Activated naive CD8-positive, alpha-beta T cell treated with anti-CD3 and anti-CD28 coated beads, Interleukin-2, amount 50 U/mL, for 16 hours (primary cell): Measurements from ENCODE around the gene RPH3AL.

Source experiments
- DNase-seq: peaks from one replicate; pipeline ENCODE4 v3.0.0-alpha.2; 2020; ENCODE audit warnings: low read depth, low spot score

RPH3AL gene

DNA sequence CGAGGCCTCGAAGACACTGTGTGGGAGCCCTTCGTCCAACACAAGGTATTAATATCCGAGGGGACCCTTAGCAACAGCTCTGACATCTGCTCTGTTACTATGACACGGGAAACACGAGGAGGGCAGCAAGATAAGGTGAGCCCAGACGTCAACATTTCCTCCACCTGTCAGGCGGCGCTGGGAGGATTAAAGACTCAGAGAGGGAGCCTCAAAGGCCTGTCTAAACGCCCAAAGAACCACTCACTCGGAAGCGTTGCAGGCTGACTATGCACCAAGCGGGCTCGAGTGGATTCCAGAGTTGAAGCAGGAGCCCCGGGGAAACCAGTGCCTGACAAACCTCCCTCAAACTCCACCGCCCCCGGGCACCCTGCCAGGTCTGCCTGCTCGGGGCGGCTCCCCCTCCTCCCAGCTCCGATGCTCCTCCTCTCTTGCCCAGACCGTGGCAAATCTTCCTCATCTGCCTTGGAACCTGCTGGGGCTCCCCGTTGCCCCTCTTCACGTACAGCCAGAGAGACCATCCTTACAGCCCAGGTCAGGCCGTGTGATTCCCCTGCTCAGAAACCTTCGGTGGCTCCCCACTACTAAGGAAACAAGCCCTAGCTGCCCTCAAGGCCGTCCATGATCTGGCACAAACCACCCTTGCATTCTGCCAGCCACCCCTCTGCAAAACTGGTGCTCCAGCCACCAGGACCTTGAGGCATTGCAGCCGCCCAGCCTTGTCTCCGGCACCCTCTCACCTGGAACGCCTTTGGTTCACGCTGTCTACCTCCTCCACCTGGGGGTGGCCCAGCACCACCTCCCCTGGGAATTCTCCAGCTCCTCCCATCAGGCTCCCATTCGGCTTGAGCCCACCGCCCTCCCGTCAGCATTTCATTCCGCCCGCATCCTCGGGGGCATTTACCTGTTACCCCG lies 16.2 kb downstream of the RPH3AL start:
- DNase-seq: no peak

DNA sequence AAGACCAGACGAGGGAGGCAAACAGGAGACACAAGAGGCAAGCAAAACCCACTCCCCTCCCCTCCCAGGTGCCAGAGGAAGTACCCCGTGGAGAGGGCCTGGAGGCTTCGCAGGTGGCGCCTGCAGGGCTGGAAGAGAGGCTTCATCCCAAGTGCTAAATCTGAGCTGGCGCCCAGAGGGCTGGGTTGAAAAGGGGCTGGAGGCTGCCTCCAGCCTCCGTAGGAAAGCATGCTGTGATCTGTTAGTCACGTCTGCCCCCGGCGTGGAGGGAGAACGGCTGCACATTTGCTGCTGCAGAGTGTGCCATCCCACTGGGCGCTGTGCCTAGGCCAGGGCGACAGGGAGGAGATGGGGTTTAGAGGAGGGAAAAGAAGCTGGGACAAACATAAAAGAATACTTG lies 16.9 kb downstream of the RPH3AL start:
- no peak for DNase-seq

DNA sequence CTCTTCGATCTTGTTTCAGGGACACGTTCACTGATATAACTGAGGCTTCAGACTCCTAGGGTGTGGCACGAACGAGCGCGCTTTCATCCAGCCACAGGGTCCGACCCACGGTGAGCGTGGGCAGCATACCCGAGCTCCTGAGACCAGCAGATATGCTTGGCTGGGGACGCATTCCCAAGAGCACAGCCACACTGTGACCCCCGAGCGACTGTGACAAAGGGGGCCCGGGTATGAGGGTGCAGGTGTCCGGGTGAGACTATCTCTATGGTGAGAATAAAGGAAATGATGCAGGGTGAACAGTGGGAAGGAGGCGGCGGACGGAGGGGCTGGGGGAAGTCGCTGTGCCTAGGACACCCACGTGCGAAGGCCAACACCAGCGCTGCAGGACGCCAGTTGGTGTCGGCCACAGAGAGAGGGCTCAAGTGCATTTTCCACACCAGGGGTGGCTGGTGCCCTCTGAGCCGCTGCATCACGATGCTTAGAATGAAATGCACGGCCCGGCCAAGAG lies 17.6 kb downstream of the RPH3AL start:
- DNase-seq: no peak

DNA sequence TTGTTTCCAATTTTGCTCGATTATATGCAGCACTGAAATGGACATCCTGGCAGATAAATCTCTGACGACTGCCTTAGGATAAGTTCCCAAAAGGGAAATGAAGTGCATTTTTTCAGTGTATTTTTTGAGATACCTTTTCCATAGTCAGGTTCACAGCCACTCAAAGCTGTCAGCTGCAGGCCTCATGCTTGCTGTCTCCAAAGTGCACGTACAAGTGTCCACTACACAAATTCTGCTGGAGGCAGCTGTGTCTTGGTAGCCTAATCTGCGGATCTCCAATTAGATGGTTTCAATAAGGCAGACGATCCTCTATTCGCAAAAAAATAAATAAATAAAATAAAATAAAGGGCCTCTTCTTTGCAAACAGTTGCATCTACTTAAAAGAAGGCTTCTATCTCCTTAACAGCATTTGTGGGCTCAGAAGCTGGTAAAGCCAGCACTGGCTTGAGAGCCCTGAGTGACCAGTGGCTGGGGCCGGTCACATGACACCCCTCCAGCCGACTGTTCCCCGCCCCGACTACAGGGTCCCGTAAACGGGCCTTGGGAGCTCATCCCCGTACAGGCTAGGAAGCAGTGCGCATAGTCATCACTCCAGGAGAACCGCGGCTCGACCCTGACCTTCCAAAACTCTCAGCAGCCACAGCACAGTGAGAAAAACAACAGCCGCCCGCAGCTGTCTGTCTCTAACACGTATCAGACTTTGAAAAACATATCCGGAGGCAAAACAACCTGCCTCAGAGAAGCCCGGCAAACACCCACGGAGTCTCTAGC lies 18.8 kb downstream of the RPH3AL start:
- no peak for DNase-seq

DNA sequence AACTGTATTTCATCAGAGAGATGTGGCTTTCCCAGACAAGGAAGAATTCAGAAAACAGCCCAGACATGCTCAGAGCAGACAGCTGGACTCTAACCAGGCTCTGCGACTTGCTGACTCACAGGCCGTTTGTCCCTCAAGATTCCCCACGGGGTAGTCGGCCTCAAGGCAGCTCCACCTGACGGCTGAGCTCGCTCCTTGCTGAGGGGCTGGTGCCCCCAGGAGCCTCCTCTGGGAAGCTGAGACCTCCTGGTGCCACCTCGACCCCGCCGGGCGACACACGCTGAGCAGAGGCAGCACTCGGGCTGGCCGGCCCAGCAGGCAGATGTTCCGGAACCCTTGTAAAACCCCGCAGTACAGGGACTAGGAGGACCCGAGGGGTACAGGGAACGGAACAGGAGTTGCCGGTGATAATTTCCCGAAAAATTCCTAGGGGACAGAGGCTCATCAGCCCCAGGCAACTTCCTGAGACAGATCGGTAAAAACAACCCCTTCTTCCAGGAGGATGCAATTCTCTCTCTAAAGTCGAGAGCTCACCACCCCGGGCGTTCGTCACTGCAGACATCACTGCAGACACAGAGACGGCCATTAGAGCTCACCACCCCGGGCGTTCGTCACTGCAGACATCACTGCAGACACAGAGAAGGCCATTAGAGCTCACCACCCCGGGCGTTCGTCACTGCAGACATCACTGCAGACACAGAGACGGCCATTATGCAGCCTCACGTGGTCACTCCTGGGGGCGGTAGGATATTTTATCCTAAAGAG lies 19.9 kb downstream of the RPH3AL start:
- DNase-seq: no peak

DNA sequence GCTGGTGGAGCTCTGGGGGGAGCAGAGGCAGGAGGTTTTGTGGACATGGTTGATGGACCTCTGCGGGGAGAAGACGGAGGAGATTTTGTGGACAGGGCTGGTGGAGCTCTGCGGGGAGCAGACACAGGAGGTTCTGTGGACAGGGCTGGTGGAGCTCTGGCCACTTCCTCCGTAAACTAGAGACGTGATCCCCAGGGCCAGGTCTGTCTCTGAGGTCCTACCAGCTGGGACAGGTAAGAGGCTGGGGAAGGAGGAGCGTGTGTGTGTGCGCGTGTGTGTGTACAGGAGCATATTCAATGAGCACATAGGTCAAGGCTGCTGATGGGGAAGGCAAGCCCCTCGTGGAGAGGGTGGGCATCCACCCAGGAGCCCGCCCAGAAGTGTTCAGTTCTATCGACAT lies 20.6 kb downstream of the RPH3AL start:
- no peak for DNase-seq

DNA sequence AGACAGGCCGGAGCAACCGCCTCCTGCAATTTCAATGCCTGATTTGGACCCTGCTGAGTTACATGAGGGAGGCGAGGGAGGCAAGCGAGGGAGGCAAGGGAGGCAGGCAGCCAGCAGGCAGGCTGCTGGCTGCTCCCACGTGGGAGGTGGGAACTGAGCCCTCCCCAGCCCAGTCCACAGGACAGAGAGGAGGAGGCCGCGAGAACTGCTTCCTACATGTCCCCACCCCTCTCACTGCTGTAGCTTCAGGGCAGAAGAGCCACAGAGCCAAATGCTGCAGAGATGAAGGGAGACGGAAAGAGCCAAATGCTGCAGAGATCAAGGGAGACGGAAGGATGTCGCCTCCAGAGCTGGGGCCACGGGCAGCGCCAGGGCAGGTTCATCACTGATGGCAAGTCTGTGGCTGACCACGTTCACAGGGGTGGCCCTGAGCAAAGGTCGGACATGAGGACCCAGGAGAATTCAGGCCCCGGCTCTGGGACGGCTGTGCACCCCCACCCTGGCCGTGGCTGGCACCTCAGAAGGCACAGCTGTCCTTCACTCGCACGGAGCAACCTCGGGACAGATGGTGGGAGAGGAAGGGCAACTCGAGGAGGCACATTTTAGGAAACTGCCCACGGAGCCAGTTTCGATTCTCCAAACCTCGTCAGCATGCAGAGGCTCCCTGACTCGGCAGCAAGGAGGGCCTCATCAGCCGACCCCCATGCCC lies 21.5 kb downstream of the RPH3AL start:
- DNase-seq: no peak

DNA sequence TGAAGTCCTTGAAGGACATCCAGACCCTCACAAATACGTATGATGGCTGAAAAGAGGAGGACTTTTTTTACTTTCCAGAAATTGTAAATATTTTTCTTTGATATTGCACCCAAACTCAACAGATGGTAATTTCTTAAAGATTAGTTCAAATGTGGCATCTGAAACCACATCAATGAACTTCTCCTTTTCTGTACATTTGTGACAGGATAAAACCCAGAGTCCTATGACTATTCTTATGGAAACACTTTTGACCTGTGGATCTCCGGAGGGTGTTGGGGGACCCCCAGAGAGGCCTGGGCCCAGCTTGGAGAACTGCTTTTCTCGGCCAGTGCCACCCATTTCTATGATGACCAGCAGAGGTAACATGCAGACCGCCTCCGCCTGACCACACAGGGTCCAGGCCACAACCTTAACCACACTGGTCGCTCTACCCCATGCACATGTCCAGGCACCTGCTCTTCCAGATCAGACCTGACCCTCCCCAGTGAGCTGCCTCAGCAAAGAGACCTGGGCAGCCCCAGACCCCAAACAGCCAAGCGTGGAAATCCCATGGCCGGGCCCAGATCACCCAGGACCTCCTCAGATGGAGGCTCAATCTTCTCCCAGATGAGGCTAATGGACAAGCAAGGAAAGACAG lies 22.7 kb downstream of the RPH3AL start:
- no peak for DNase-seq

DNA sequence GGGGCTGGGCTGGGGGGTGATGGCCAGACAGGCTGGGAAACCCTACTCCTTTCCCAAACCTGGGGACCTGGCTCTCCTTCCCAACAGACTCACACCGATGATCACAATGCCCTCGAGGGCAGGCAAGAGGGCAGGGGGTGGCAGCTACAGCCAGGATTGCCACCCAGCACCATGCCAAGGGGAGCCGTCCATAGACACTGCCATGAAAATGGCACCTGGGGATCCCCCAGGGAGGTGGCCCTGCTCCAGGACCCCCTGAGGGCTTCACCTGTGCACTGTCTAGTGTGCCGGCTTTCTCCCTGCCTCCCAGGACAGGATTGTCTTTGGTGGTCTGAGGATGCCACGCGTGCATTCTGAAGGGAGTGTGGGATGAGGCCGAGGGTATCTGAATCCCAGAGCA lies 24.6 kb downstream of the RPH3AL start:
- no peak for DNase-seq

DNA sequence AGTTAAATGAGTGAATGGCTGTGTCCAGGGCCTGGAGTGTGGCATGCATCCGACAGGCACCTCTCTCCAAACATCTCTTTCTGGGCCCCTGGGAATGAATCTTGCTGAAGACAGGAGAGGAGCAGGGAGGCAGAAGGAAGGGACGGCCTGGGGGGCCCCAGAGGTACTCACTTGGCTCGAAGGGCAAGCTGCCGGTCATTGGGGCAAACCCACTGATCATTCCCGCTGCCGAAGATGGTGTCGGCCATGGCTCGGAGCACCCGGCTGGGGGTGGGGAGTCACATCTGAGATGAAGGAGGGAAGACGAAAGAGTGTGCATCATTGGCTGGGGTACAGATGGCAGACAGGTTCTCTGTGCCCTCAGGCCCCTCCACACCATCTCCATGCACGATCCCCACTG lies 25.3 kb downstream of the RPH3AL start:
- DNase-seq: no peak

DNA sequence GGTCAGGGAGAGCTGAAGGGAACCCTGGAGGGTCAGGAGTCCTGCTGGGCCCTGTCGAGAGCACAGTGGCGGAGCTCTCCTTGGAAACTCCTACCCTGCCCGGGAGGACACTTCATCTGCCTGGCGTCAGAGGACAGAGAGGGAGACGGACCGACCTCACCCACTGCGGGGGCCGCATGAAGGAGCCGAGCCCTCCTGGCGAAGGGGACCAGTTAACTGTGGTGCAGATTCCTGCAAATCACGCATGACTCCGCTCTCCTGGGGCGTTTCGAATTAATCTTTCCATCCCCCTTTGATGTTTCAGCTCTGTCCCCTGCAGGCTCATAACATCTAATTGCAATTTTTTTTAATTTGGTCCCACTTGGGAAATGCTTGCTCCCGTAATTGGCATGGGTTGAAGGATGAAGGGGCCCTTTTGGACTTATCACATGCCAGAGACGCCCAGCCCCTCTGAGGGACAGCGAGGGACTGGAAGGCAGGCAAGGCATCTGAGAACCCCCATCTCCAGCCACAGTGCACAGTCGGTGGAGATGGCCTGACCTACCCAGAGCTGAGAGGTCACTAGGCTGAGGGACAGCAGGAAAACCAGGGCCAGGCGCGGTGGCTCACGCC lies 26.5 kb downstream of the RPH3AL start:
- DNase-seq: no peak

DNA sequence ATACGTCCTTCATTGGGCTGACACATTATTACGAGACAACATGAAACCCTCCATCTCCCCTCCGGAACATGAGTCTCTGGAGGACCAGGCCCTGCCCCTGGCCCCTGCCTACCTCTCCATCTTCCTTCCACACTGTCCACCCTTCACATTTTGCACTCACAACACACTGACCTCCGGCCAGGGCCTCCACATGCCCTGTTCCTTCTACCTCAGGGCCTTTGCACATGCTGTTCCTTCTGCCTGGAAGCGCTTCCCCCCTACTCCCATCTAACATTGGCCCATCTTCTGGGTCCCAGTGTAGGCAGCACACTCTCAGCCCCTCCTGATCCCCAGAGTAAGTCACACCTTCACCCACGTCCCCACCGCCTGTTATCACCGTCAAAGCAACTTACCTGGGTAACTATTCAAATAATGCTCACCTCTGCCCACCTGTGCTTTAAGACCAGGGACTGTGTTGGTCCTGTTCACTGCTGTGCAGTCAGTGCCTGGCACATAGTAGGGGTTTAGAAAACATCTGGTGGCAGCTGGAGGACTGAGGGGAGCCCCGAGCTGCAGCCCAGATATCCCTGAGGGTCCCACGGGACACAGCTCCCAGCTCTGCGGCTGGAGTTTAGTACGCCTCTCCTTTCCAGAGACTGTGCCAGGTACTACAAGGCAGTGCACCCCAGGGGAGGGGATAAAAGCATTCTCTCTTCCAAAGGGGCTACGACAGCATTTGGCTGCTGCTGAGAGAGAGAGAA lies 27.2 kb downstream of the RPH3AL start:
- no peak for DNase-seq

DNA sequence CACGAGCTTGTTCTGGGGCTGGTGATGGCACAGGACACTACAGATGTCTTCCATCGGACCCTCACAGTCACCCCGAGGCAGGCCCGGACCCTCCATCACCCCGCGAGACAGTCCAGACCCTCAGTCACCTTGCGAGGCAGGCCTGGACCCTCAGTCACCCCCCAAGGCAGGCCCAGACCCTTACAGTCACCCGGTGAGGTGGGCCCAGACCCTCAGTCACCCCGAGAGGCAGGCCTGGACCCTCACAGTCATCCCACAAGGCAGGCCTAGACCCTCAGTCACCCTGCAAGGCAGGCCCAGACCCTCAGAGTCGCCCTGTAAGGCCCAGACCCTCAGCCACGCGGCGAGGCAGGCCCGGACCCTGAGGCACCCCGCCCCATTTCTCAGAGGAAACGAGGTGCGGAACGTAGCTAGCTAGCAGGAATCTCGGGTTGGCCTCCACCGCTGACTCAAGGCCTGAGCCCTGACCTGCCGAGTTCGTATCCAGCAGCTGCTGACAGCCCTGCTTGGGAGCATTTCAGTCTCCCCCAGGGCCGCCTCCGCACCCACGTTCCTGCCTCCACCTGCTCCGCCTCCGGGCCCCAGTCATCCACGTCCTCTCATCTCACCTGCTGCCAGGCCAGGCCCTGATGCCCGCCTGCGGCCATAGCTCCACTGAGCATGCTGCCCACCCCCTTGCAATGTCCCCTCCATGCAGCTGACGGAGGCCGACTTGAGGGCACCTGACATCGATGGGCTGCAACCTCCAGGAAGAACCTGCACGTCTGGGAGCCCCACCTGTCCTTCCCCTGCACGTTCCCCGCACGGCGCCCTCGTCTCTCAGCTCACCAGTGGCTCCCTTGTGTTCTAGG lies 28.7 kb downstream of the RPH3AL start:
- no peak for DNase-seq

DNA sequence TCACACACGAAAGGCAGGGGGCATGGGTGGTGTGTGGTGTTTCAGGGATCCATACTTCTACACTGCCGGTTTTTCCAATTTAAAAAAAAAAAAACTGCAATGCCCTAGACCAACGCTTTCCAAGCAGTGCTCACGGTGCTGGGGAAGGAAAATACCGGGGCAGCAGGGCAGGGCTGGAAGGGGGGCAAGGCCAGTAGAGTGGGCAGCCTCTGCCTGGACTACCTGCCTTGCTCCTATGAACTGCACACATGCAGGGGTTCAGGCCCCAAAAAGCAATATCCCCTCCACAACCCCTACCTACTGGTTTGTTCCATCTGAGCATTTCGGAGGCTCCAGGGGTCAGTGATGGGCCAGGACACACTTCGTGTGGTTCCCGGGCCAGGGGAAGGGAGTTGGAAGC lies 29.4 kb downstream of the RPH3AL start:
- DNase-seq: no peak

DNA sequence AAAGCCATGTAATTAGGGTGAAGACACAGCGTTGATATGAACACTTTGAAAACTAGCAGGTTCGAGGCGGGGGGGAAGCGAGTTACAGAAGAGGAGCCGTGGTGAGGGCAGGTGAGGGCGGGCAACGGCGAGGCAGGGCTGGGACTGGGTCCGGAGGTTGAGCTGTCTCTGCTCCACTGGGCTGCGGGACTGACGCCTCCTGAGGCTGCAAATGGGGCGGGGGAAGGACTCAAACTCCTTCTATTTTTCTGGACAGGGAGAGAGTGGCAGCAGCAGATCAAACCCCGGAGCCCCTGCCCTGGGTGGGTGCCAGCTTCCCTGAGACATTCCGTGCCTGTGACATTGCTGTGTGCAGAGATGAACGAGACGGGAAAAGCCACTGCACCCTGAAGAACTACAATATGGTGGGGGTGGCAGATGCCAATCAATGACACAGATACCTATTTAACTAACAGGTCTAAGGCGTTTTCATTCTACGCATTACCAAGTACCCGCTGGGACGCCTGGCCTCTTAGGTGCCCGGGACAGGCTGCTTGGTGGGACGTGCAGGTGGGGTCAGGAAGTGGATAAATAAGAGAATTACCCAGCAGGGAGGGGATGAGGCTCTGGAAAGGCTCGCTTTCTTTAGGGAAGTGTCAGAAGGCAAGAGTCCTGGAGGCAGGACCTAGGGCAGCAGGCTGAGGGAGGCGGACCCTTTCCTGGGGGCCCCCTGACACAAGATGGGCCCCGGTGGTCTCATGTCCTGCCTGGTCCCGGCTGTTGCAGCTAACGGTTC lies 30.4 kb downstream of the RPH3AL start:
- DNase-seq: no peak

DNA sequence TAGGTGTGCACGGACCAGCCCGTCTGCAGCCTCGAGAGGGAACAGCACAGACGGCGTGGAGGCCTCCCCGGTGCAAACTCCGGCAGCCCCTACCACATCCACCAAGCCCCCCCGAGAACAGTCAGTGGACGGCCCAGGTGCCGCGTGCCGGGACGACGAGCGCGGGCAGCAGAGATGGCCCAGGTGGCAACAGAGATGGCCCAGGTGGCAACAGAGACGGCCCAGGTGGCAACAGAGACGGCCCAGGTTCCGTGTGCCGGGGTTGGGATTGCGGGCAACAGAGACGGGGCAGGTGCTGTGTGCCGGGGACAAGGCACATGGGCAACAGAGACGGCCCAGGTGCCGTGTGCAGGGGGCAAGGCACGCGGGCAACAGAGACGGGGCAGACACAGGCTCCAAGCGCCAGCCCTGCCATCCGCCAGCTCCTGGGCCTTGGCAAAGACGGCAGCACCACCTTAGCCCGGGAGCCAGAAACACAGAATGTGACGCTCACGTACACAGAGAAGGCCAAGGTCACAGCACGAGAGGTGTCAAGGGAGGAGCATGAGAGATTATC lies 31.1 kb downstream of the RPH3AL start:
- no peak for DNase-seq

DNA sequence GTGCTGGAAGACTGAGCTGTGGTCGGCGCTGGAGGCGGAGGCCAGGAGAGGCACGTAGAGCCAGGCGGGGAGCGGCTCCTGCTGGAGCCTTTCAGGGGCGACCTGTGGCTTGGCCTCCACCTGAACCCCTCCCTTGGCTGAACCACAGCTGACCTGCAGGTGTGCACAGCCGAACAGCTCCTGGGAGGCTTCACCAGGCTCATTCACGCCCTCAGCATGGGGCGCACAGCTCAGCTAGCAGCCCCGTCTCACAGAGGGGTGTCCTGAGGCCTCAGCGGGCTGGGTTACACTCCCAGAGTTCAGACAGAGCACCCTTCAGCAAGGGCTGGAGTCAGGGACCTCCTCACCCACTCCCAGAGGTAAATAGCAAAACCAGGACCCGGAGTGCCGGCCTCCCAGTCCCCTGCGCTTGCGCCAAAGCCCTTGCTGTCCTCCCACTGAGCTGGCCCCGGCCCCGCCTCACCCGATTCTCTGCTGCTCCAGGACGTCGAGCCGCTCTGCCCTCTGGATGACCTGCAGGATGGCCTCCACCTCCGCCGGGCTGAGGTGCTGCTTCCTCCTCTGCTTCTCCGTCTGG lies 31.7 kb downstream of the RPH3AL start:
- no peak for DNase-seq
